IMR-90 (cell line): ENCODE measurements around the gene PAWR. TPM values are rescaled to one million over a fixed set of nuclear protein-coding genes. Genes with fewer than 3 reads are reported as not detected.

Source experiments
- ATAC-seq: fragments of 200-7000 bp; cut with Tn5 transposase; 2 replicates; pipeline ENCODE4 v1.9.1; 2020; ENCODE audit warnings: low read depth, mild to moderate bottlenecking, moderate library complexity
- BruUV-seq: library from RNA; stranded (reverse); fragments of 400-500 nt; replicated peaks from 2 replicates; lab custom pipeline; 2021; lab: Mats Ljungman, UMichigan
- CTCF ChIA-PET: fragments of 300-600 bp; formaldehyde crosslinking; extraction: SDS; loops from one replicate; lab custom pipeline; 2021; ENCODE audit warnings: antibody characterized with exemption; lab: Yijun Ruan, JAX
- POLR2A ChIA-PET: fragments of 300-600 bp; sonication (Branson Sonifier 250); formaldehyde crosslinking; loops from one replicate; lab custom pipeline; 2022; ENCODE audit warnings: antibody characterized with exemption; ENCODE audit not compliant: unreplicated experiment; lab: Charles Lee
- DNase-seq: peaks from one replicate; pipeline ENCODE4 v3.0.0; 2013
- H2AFZ ChIP-seq: replicated peaks from 2 replicates; pipeline ENCODE3; 2013; ENCODE audit warnings: low read length, mild to moderate bottlenecking; ENCODE audit not compliant: poor library complexity
- H2AK5ac ChIP-seq: 2 replicates; pipeline ENCODE4 v1.6.1; 2013; ENCODE audit warnings: low read depth, low read length, inconsistent platforms
- H2AK9ac ChIP-seq: replicated peaks from 2 replicates; pipeline ENCODE3; 2013; ENCODE audit warnings: mild to moderate bottlenecking, low read depth, low read length, moderate library complexity; ENCODE audit not compliant: poor library complexity
- H2BK120ac ChIP-seq: 2 replicates; pipeline ENCODE4 v1.6.1; 2013; ENCODE audit warnings: low read depth, low read length, inconsistent platforms
- H2BK15ac ChIP-seq: 3 replicates; pipeline ENCODE4 v1.6.1; 2013; ENCODE audit warnings: low read depth, low read length, inconsistent platforms
- H2BK20ac ChIP-seq: 2 replicates; pipeline ENCODE4 v1.6.1; 2013; ENCODE audit warnings: low read depth, mild to moderate bottlenecking, inconsistent platforms, low read length, moderate library complexity
- H2BK5ac ChIP-seq: 2 replicates; pipeline ENCODE4 v1.6.1; 2013; ENCODE audit warnings: mild to moderate bottlenecking, low read depth, low read length, inconsistent platforms; ENCODE audit not compliant: poor library complexity, severe bottlenecking
- H3K14ac ChIP-seq: replicated peaks from 2 replicates; pipeline ENCODE4 v1.6.1; 2013; ENCODE audit warnings: low read depth, low read length, inconsistent platforms
- H3K18ac ChIP-seq: 2 replicates; pipeline ENCODE4 v1.6.1; 2013; ENCODE audit warnings: low read depth, low read length, control low read depth
- H3K23ac ChIP-seq: 2 replicates; pipeline ENCODE4 v1.6.1; 2013; ENCODE audit warnings: low read depth, low read length, inconsistent platforms
- H3K27ac ChIP-seq: 2 replicates; pipeline ENCODE4 v1.5.1; 2013; ENCODE audit warnings: mild to moderate bottlenecking, control low read depth, low read length; ENCODE audit not compliant: insufficient read depth
- H3K27me3 ChIP-seq: 2 replicates; pipeline ENCODE4 v1.6.1; 2013; ENCODE audit warnings: low read length; ENCODE audit not compliant: control insufficient read depth, insufficient read depth
- H3K36me3 ChIP-seq: 2 replicates; pipeline ENCODE4 v1.6.1; 2013; ENCODE audit warnings: low read length, mixed read lengths; ENCODE audit not compliant: control insufficient read depth, insufficient read depth
- H3K4ac ChIP-seq: 2 replicates; pipeline ENCODE4 v1.6.1; 2013; ENCODE audit warnings: low read depth, low read length, inconsistent platforms
- H3K4me1 ChIP-seq: 2 replicates; pipeline ENCODE4 v1.6.1; 2013; ENCODE audit warnings: low read length, mixed read lengths; ENCODE audit not compliant: control insufficient read depth, insufficient read depth
- H3K4me2 ChIP-seq: 2 replicates; pipeline ENCODE4 v1.6.1; 2013; ENCODE audit warnings: low read depth, mild to moderate bottlenecking, control low read depth, low read length, moderate library complexity
- H3K4me3 ChIP-seq: 2 replicates; pipeline ENCODE4 v1.5.1; 2013; ENCODE audit warnings: low read depth, mild to moderate bottlenecking, control low read depth, low read length, moderate library complexity; ENCODE audit not compliant: insufficient read depth
- H3K56ac ChIP-seq: 2 replicates; pipeline ENCODE4 v1.6.1; 2013; ENCODE audit warnings: low read length, inconsistent platforms; ENCODE audit not compliant: insufficient read depth; ENCODE audit errors: extremely low read depth
- H3K79me1 ChIP-seq, 2 experiments: 2 replicates each; pipeline ENCODE4 v1.6.1; 2013; ENCODE audit warnings: low read length in 2 of 2, inconsistent platforms in 1 of 2, low read depth in 1 of 2
- H3K9ac ChIP-seq: 2 replicates; pipeline ENCODE4 v1.6.1; 2013; ENCODE audit warnings: low read depth, low read length, control low read depth
- H3K9me1 ChIP-seq: 2 replicates; pipeline ENCODE4 v1.6.1; 2013; ENCODE audit warnings: low read length, inconsistent platforms; ENCODE audit not compliant: insufficient read depth
- H3K9me3 ChIP-seq: 2 replicates; pipeline ENCODE4 v1.6.1; 2013; ENCODE audit warnings: low read length; ENCODE audit not compliant: control insufficient read depth, insufficient read depth
- H4K20me1 ChIP-seq: 2 replicates; pipeline ENCODE4 v1.6.1; 2013; ENCODE audit warnings: low read length, inconsistent platforms; ENCODE audit not compliant: insufficient read depth
- H4K5ac ChIP-seq: 2 replicates; pipeline ENCODE4 v1.6.1; 2013; ENCODE audit warnings: mild to moderate bottlenecking, low read depth, low read length, control low read depth
- H4K8ac ChIP-seq, 2 experiments: 2 replicates each; pipeline ENCODE4 v1.6.1; 2013; ENCODE audit warnings: low read depth in 2 of 2, low read length in 2 of 2, control low read depth in 1 of 2, inconsistent platforms in 1 of 2
- H4K91ac ChIP-seq: 2 replicates; pipeline ENCODE4 v1.6.1; 2013; ENCODE audit warnings: low read depth, low read length, inconsistent platforms; ENCODE audit not compliant: insufficient read depth
- CHD1 ChIP-seq: IDR thresholded peaks from 2 replicates; pipeline ENCODE4 v1.6.1; 2012; ENCODE audit warnings: low read depth, low read length, improper control_type of control experiment
- MXI1 ChIP-seq: IDR thresholded peaks from 2 replicates; pipeline ENCODE4 v1.6.1; 2012; ENCODE audit warnings: low read depth, mild to moderate bottlenecking, low read length, moderate library complexity, borderline replicate concordance
- NFE2L2 ChIP-seq: fragments of 150-350 bp; IDR thresholded peaks from 2 replicates; pipeline ENCODE4 v1.6.1; 2016; ENCODE audit warnings: low read depth, mild to moderate bottlenecking, low read length
- RAD21 ChIP-seq: IDR thresholded peaks from 2 replicates; pipeline ENCODE4 v1.6.1; 2012; ENCODE audit warnings: low read length, improper control_type of control experiment
- RCOR1 ChIP-seq: IDR thresholded peaks from 2 replicates; pipeline ENCODE4 v1.6.1; 2012; ENCODE audit warnings: mild to moderate bottlenecking, low read length, improper control_type of control experiment; ENCODE audit not compliant: insufficient replicate concordance
- USF2 ChIP-seq: fragments of 150-350 bp; IDR thresholded peaks from 2 replicates; pipeline ENCODE4 v1.6.1; 2017; ENCODE audit warnings: mild to moderate bottlenecking, antibody characterized with exemption, low read length, low read depth
- WGBS, 2 experiments: methylation state at CpG; one replicate each; pipeline versions ENCODE4 v1.1.5 to v1.1.7; 2013; ENCODE audit warnings: missing lambda C conversion rate in 2 of 2; ENCODE audit not compliant: insufficient read length in 1 of 2; ENCODE audit errors: extremely low coverage in 2 of 2; 5-methylcytosine and 5-hydroxymethylcytosine counted together
- dilution Hi-C: fragments of 300-500 bp; cut with HindIII; formaldehyde crosslinking; loops from one replicate; pipeline ENCODE4 v1.14.3; 2018; ENCODE audit warnings: low sequenced_read_pairs; ENCODE audit not compliant: unreplicated experiment
- in situ Hi-C: fragments of 300-500 bp; cut with MboI; formaldehyde crosslinking; loops from 3 replicates; pipeline ENCODE4 v1.14.3; 2019; ENCODE audit warnings: low sequenced_read_pairs, inconsistent platforms, mixed read lengths
- intact Hi-C: fragments of 100-400 bp; cut with micrococcal nuclease; formaldehyde crosslinking; loops from 2 replicates; pipeline ENCODE4 v1.10.0; 2022
- polyA plus RNA-seq, 3 experiments: library from polyadenylated mRNA; depleted of rRNA; stranded (reverse); fragments of >200 nt; gene quantifications; 2 replicates each; pipeline ENCODE4 v1.2.3, GENCODE V29; 2012; ENCODE audit warnings: low replicate concordance in 1 of 3
- total RNA-seq: library from RNA; depleted of rRNA; stranded (reverse); fragments of >200 nt; gene quantifications from 2 replicates; pipeline ENCODE4 v1.2.3, GENCODE V29; 2012

The PAWR gene
- total and polyA plus RNA-seq, 2 of the 4 experiments (the other 2 are of a cell fraction): 13.2 to 13.6 TPM

- no peaks in the 10 kb centered on the region for H3K27me3 ChIP-seq
- H3K18ac ChIP-seq: peak overlapping the region; percentile 75
- H3K9me1 ChIP-seq: no peaks in the 10 kb centered on the region
- TF ChIP-seq RCOR1 (no peak), MXI1 (no peak), USF2 (no peak), NFE2L2 (no peak), CHD1 (no peak), RAD21 (no peak)
- DNase-seq (no peak), ATAC-seq (no peak)
- peaks cover 18% of the 10 kb centered on the region for H3K4me1 ChIP-seq
- intact Hi-C loops (loop anchor here (5.0 to 10.0 kb wide), 4 partner anchors 328 to 1206 kb away; no protein-coding TSS in a partner anchor), dilution Hi-C loops (no loop called here), in situ Hi-C loops (loop anchor here (5.0 kb wide), 2 partner anchors 178 to 628 kb away; no protein-coding TSS in a partner anchor)
- CTCF ChIA-PET: interaction anchor here (0.6 to 1.3 kb wide), 2 partner anchors 8 to 179 kb away, joined by 3 to 4 read pairs; no protein-coding TSS in a partner anchor
- no peak overlapping the region for H3K4me3 ChIP-seq
- H4K91ac ChIP-seq: no peak overlapping the region
- peaks cover 4% of the 10 kb centered on the region for H3K9me3 ChIP-seq
- H3K27ac ChIP-seq: no peak overlapping the region
- H3K79me1 ChIP-seq: peaks cover 0 to 10% of the 10 kb centered on the region in 2 experiments; a peak in 1 of 4 replicates
- H2BK120ac ChIP-seq: peak overlapping the region; percentile 30
- H2AK5ac ChIP-seq: no peak overlapping the region
- H2BK20ac ChIP-seq: no peak overlapping the region
- POLR2A ChIA-PET: no interaction called here
- H3K56ac ChIP-seq: no peak overlapping the region
- no peaks in the 10 kb centered on the region for H4K20me1 ChIP-seq
- peak overlapping the region; percentile 34; the same call in 1 of the 2 replicates for H3K4ac ChIP-seq
- H2AK9ac ChIP-seq: no peak overlapping the region
- H3K14ac ChIP-seq: no peak overlapping the region
- H2AFZ ChIP-seq: no peak overlapping the region
- no peak overlapping the region for H2BK5ac ChIP-seq
- no peak overlapping the region; the same call in 1 of the 2 replicates for H3K23ac ChIP-seq
- no peak overlapping the region for H3K4me2 ChIP-seq
- H4K5ac ChIP-seq: peak overlapping the region; percentile 56; the same call in 1 of the 2 replicates
- WGBS, 2 experiments: no CpG with 5 or more reads among the region's 5 CpGs
- H2BK15ac ChIP-seq: no peak overlapping the region
- no peak overlapping the region for H3K9ac ChIP-seq
- 0 out of 4 replicates have a peak overlapping the region, but pooled peaks of 1 of the 2 experiments have one; percentile 3 for H4K8ac ChIP-seq
- peaks cover 1% of the 10 kb centered on the region; the same call in 1 of the 2 replicates for H3K36me3 ChIP-seq
- no TSS peak for BruUV-seq
Measured at GRCh38 chr12:79558924-79559469, 131.8 kb downstream of the PAWR start.
